ENCODE results near the gene C1orf167.
"Not testable (repeated sequence)": the region's sequence is repeated elsewhere in the genome, so short reads cannot be mapped to it uniquely, and the experiment has no call there.

The C1orf167 gene

DNA sequence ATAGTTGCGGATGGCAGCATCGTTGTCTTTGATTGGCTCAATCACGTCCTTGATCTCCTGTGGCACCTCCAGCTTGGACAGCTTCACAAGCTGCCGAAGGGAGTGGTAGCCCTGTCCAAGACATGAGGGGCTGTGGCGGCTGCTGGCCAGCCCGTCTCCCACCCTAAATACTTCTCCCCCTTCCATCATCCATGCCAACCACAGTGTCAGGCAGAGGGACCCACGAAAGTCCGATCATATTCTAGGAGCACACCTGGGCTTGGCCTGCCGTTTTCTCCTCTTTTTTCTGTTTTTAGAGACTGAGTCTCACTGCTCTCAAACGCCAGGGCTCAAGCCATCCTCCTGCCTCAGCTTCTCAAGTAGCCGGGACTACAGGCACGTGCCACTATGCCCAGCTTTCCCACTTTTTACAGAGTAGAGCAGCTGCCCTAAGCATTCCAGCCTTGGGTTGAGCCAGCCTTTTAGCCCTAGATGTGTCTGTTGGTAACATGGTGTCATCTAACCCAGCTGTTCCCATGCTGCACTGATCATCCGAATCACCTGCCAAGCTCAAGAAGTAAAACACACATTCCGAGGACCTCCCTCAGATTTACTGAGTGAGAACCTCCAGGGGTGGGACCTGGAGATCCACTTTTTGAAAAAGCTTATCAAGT is 33.4 kb downstream of the C1orf167 start:
- no peak for DNase-seq (ENCODE audit: low read depth, low spot score)
- no peak overlapping the region for H3K27ac ChIP-seq

DNA sequence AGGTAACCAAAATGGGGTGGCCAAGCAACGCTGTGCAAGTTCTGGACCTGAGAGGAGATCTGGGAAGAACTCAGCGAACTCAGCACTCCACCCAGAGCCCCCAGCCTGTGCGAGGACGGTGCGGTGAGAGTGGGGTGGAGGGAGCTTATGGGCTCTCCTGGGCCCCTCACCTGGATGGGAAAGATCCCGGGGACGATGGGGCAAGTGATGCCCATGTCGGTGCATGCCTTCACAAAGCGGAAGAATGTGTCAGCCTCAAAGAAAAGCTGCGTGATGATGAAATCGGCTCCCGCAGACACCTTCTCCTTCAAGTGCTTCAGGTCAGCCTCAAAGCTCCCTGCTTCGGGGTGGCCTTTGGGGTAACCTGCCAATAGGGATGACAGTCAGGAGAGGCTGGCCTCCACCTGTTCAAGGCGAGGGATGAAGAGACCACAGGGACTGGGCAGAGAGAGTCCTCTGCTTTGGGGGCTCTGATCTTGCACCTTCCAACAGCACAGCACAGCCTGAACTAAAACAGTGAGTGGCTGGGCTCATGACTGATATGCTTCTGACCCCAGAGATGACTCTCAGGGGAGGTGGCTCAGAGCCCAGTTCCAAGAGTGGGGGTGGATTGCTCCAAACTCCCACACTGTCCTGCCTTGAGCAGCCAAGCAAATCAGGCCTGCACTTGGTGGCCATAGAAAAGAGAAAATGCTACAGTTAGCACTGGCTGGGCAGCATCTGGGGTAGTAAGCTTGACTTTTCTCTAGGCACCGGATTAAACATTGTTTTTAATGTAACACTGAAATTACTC is 34.2 kb downstream of the C1orf167 start:
- DNase-seq (ENCODE audit: low read depth, low spot score): no peak
- H3K27ac ChIP-seq: no peak overlapping the region

DNA sequence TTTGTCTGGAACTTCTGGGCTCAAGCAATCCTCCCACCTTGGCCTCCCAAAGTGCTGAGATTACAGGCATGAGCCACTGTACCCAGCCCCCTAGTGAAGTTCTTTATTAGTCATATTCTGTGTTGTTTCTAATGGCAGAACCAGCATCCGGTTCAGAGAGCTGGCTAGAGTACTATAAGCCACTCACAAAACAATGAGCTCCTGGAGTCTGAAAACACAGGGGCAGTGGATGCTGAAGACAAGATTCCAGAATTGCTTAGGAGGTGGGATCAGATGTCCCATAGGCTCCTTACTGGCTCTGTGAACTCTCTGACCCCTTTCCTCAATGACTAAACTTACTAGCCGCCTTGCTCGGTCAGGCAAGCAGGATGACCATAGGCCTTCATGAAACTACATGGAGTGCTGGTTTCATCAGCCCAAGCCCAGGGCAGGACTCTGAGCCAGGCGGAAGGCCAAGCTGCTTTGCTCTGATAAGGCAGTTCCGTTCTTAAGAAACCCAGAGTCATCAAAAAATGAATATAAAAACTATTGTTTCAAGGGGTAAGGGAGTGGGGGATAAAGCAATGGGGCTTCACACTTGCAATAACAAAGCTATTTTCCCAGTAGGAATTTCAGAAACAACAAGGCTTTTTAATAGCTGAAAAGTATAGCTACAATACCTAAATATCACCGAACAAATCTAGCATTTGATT is 35.7 kb downstream of the C1orf167 start:
- no peak overlapping the region for H3K27ac ChIP-seq
- DNase-seq (ENCODE audit: low read depth, low spot score): no peak

DNA sequence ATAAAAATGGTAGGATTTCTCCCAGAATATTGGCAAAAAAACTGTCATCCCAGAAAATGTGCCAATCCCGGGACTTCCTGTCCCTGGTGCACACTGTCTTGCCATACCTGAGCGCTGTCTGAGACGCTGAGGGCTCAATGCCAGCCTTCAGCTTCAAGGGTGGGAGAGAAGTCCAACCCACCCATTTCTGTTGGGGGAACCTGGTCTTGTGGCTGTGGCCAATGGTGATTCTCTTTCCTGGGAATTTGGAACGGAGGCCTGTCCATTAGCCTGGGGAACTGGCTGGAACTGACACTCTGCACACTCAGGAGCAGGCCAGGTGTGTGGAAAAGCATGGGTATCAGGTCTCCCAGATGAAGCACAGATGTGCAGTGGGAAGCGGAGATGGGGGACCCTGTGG is 37.1 kb downstream of the C1orf167 start:
- DNase-seq (ENCODE audit: low read depth, low spot score): no peak
- H3K27ac ChIP-seq: no peak overlapping the region

DNA sequence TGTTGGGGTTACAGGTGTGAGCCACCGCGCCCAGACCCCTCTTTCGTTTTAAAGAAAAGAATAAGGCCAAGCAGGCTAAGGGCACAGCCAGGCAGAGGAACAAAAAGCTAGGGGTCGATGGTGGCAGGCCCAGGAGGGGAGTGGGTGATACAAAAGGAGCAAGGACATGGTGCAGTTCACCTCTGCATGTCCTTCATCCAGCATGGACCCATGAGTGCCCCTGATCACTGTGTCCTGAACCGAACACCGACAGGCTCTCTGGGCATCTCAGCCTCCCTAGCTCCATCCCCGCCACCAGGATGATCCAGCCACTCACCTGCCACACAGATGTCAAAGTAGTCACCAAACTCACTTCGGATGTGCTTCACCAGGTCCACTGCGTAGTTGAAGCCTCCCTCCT is 37.9 kb downstream of the C1orf167 start:
- no peak overlapping the region for H3K27ac ChIP-seq
- DNase-seq (ENCODE audit: low read depth, low spot score): no peak

DNA sequence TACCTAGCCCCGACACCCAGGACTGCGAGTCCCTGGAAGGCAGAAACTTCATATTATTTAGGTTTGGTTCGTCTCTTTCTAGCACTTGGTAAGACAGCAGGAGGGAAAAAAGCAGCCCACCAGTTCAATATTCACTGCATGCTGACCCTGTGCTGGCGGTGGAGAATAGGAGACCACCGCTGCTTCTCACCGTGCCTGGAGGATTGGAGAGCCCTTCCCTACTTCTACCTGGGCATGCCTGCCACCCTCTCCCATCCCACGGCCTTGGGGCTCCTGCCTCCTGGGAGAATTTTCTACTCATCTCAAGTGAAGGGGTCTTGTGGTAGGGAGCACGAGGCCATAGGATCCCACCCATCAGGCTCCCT is 38.4 kb downstream of the C1orf167 start:
- H3K27ac ChIP-seq: no peak overlapping the region
- DNase-seq (ENCODE audit: low read depth, low spot score): no peak

DNA sequence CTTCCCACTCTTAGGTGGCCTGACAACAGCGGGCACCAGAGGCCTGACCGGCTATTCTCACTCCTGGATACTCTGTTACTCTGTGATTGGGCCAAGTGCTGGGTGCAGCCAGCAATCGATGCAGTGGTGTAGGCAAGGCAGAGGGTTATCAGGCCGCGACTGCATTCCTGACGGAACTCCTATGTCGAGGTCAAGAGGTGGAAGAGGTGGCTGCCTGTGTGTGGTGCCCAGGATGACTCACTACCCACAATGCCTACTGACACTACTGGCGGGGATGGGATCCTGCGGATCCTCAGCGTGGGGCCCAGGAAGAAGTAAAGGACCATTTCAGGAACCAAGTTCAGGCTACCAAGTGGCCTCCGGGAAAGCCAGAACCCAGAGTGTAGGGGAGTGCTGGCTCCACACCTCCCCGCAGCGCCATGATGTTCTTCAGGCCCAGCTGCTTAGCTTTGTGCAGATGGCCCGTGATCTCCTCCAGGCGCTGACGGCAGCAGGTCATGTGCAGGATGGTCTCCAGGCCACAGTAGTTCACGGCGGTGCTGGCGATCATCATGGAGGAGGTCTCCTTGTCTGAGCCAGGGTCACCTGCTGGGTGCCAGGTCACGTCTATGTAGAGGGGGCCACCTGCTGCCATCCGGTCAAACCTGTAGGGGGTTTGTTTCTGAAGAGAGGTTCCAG is 38.9 kb downstream of the C1orf167 start:
- H3K27ac ChIP-seq: no peak overlapping the region
- DNase-seq (ENCODE audit: low read depth, low spot score): no peak

DNA sequence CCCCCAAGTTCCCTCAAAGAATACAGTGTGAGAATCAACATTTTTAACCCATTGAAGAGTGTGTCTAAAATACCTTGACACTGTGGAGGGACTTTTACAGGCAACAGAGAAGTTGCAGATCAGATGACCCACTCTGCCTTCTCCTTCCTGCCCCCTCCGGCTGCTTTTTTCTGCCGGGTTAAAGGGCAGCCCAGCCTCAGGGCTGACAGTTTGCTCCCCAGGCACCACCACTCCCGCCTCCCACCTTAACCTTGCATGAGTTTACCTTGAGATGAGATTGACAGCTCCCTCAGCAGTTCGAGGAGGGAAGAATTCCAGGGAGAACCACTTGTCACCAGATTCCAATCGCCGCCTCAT is 40.6 kb downstream of the C1orf167 start:
- no peak overlapping the region for H3K27ac ChIP-seq
- DNase-seq (ENCODE audit: low read depth, low spot score): no peak

DNA sequence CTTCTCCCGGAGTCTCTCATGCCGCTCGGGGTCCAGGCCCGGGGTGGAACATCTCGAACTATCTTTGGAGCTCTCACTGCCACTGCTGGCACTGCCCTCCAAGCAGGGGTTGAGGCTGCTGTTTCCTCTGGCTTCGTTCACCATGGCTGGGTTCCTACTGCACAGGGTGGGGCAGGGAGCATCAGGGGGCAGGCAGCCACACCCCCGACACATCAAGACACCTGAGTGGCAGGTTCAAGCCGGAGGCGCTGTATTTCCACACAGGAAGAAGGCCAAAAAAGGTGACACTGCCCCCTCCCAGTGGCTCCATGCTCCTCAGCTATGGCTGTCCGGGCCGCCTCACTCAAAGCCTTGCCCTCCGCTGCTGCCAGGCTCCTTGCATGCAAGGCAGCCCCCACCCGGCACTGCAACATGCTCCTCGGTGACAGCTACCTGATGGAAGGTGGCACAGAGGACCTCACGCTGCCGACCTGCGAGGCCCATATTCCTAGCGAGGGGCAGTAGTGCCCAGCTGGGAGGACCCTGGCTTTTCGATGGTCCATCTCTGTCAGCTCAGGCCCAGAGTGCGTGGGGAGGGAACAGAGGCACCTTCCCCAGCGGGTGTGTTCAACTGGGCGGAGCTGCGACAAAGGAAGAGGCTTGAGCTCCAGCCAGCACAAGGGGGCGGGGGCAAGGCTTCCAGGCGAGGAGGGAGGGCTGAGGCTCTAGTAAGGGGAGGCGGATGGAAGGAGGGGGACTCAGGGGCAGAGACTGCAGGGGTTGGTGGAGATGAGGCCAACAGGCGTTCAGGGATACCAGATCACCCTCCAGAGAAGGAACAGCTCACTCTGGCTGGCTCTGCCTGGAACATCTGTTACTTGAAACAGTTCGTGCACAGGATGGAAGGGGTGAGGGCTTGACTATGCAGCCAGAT is 41.2 kb downstream of the C1orf167 start:
- DNase-seq (ENCODE audit: low read depth, low spot score): no peak
- peak overlapping the region; percentile 98 for H3K27ac ChIP-seq

DNA sequence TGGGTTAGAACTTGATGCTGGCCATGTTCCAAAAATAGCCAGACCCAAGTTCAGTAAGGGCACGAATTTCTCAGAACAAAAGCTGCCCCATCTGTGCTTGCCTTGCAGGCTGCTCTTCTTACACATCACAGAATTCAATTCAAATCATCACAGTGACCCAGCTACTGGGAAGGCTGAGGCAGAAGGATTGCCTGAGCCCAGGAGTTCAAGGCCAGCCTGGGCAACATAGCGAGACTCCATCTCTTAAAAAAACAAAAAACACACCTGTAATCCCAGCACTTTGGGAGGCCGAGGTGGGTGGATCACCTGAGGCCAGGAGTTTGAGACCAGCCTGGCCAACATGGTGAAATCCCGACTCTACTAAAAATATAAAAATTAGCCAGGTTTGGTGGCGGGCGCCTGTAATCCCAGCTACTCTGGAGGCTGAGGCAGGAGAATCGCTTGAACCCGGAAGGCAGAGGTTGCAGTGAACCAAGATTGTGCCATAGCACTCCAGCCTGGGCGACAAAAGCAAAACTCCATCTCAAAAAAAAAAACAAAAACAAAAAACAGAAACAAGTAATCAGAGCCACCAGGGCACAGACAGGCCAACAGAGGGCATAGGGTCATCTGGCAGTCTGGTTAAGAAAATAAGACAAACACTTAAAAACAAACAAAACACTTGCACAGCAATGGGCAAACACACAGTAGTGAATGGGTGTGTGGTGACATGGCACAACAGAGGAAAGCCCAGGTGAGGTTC is 42.1 kb downstream of the C1orf167 start:
- DNase-seq (ENCODE audit: low read depth, low spot score): not testable (repeated sequence)
- H3K27ac ChIP-seq: peak overlapping the region; percentile 98

DNA sequence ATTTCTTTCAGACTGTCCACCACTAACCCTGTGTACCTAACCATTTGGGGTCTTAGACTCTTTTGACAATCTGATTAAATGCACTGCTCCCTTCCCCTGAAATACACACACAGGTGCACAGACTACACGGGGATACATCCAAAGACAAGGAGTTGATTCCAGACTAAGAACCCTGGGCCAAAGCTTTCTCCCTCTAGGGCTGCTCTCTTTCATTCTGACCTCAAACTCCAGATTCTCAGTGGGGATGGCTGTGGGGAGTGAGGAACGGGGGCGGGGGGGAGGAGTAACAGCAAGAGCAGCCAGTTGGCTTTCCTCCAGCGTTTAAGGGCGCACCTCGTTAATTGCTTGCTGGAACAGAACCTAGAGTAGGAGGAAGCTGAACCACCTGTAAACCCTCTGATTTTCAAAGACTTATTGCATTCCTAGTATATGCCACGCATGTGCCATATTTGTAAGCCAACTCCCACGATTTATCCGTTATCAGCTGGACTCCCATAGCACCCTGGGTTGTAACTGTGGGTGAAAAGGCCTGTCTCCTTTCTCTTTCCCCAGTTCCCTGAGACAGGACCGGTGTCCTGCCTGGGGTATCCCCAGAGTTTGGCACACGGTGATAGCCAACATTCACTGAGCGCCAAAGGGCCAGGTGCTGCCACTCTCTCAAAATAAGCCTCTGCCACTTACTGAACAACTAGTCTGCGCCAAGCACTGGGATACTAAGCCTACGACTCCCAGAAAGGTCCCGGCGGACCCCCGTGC is 42.9 kb downstream of the C1orf167 start:
- no peak for DNase-seq (ENCODE audit: low read depth, low spot score)
- peak overlapping the region; percentile 98 for H3K27ac ChIP-seq

DNA sequence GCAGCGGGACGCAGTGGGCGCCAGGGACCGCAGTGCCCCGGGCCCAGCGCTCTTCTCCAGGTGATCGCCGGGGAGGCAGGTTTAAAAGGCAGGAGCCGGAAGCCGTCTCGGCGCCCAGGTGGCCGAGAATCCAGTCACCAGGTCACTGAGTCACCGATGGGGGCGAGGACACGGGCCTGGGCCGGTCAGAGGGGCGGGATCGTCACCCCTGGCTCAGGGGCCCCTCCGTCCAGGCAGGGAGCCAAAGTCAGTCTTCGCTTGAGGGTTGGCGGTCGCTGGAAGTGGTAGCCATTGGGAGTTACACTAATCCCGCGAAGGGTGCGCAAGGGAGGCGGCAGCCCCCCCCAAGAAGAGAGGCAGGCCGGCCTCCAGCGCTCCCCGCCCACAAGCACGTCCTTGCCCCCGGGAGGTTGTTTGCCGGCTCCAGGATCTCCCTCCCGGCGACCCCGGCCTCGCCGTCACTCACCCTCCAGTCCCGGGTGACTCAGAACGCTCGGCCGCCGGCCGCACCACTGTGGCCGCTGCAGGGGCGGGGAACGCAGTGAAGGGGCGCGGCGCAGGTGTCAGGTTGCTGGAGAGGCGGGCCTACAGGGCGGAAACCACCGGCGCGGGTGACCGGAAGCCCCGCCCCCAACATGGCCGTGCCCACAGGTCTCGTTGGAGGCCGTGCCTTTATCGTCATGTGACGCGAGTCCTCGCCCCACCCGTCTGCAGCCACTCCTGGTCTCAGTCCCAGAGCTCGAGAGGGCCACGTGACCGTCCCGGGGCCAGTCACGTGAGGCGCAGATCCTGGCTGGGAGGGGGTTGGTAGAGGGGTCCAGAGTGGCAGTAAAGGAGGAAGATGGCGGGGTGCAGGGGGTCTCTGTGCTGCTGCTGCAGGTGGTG is 43.7 kb downstream of the C1orf167 start, which contains the start of the genes CLCN6 and MTHFR:
Gene CLCN6, plus strand, starts transcription at position 770 of the 885 bp plus-strand sequence. Its CDS starts 72 bp downstream, at position 842.
Gene MTHFR, minus strand, starts transcription at position 543 of the 885 bp plus-strand sequence. CDS start 2,848 bp downstream, outside the sequence.
- peak; percentile 94 for DNase-seq (ENCODE audit: low read depth, low spot score)
- peak within 1 kb of the TSS; percentile 98 for H3K27ac ChIP-seq

DNA sequence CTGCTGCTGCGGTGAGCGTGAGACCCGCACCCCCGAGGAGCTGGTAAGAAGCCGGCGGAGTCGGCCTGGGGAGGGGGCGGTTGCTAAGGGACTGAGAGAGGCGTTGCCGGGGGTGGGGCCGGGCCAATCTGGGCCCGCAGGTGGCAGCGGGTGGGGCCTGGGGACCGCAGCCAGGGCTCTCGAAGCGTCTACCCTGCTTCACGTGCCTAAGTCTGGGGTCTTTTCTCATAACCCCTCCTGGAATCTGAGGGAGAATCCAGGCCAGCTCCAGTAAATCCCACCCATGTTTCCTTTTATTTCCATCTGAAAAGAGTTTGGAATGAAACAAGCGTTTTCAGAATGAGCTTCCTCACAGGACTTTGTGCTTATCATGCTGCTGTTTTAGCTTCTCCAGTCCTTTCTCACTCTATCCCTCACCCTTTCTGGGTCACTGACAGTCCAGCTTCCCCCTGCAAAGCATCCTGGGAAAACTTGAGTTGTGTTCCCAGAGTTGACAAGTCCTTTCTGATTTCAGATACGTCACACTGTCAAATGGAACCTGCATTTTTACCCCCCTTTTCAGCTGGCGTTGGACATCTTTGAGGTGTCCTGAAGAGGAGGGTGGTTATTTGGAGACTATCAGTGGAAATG is 44.4 kb downstream of the C1orf167 start:
- peak overlapping the region; percentile 98 for H3K27ac ChIP-seq
- no peak for DNase-seq (ENCODE audit: low read depth, low spot score)

DNA sequence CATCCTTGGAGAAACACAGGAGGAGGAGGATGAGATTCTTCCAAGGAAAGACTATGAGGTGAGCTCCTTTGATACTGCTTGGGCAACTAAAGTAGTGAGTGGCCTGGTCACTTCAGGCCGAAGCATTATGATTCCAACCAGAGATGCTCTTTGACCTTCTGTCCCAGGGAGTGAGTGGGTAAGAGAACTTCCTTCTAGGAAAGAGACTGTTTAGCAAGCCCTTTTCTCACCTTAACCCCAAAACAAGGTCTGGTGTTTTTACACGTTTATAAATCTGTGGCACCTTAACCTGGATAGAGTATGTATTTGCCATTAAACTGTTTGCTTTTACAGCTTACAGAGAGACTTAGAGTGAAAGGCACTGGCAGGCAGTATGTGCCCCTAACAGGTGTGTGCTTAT is 45.1 kb downstream of the C1orf167 start:
- DNase-seq (ENCODE audit: low read depth, low spot score): no peak
- H3K27ac ChIP-seq: peak overlapping the region; percentile 98

DNA sequence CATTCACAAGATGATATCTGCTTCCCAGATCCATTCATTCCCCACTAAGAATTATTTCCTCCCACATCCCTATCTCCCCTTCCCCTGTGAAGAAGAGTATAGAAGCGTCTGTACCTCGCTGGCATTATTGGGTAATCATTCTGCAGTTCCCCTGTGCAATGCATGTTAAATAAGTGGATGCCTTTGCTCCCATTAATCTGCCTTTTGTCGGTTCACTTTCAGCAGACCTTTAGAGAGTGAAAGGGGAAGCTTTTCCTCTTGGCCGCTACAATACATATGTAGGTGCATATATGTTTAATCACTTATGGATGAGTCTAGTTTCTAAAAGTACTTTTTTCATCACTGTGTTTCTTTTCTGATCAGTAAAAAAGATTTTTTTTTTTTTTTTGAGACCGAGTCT is 51.0 kb downstream of the C1orf167 start:
- no peak for DNase-seq (ENCODE audit: low read depth, low spot score)
- no peak overlapping the region for H3K27ac ChIP-seq

DNA sequence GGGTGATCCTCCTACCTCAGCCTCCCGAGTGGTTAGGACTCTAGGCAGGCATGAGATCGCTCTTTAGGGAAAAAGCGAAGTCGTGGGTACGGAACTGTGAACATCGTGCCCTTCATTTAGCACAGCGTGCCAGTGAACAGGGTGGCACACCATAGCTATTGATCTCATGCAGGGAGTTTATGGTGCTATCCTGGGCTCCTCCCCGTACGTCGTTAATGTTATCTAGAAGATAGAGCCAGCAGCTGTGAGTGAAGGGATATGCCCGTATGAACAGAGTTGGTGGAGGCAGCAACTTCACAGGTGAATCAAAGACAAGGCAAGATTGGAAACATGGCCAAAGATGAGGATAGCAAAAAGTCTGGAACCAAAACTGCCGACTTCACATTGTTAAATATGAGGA is 55.2 kb downstream of the C1orf167 start:
- H3K27ac ChIP-seq: no peak overlapping the region
- no peak for DNase-seq (ENCODE audit: low read depth, low spot score)

DNA sequence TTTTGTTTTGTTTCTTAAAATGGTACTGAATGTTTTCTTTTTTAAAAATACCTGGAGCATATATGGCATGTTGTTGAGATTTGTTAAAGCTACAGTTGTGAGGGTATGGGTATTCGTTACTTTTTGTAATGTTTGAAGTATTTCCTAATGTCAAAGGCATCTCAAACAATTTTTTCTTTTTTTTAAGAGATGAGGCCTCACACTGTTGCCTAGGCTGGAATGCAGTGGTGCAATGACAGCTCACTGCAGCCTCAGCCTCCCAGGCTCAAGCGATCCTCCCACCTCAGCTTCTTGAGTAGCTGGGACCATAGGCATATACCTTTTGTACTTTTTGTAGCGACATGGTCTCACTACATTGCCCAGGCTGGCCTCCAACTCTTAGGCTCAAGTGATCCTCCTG is 60.1 kb downstream of the C1orf167 start:
- DNase-seq (ENCODE audit: low read depth, low spot score): no peak
- H3K27ac ChIP-seq: no peak overlapping the region

Measured in epithelial cell of prostate (primary cell).